ENCODE results near the gene CDC42EP1.

DNA sequence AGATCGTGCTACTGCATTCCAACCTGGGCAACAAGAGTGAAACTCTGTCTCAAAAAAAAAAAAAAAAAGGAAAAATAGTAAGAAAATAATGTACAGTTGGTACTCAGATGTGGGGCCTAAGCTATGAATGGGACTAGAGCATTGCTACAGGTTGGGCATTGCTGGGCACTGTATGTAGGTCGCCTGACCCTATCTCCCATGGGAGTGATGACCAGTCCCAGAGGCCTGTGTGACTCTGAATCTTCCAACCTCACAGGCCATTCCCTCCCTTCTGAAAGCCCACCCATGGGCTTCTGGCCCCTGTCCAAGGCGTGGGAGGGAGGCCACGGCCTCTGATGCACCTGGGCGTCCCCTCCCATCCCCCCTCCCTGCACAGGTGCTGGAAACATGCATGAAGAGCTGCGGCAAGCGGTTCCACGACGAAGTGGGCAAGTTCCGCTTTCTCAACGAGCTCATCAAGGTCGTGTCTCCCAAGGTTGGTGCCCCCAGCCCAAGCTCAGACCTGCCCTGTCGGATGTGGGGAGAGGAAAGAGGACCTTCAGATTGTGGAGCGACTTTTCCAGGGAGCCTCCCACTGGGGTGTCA, 57.9 kb downstream of the CDC42EP1 start:
- TF ChIP-seq, protein P1, sequence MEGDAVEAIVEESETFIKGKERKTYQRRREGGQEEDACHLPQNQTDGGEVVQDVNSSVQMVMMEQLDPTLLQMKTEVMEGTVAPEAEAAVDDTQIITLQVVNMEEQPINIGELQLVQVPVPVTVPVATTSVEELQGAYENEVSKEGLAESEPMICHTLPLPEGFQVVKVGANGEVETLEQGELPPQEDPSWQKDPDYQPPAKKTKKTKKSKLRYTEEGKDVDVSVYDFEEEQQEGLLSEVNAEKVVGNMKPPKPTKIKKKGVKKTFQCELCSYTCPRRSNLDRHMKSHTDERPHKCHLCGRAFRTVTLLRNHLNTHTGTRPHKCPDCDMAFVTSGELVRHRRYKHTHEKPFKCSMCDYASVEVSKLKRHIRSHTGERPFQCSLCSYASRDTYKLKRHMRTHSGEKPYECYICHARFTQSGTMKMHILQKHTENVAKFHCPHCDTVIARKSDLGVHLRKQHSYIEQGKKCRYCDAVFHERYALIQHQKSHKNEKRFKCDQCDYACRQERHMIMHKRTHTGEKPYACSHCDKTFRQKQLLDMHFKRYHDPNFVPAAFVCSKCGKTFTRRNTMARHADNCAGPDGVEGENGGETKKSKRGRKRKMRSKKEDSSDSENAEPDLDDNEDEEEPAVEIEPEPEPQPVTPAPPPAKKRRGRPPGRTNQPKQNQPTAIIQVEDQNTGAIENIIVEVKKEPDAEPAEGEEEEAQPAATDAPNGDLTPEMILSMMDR (IDR thresholded peaks at IDR 0.05): no peak
- no peak for TF ChIP-seq EZH2 (IDR thresholded peaks at IDR 0.05; ENCODE audit: borderline replicate concordance, insufficient read depth, low read depth, low read length, poor library complexity, severe bottlenecking)
